ENCODE results near the gene ROBO1. TPM values are rescaled to one million over a fixed set of nuclear protein-coding genes. Genes with fewer than 3 reads are reported as not detected.

The ROBO1 gene
- total RNA-seq, 2 experiments from 2014 or later, result 0.36 to 0.69 TPM

GRCh38 chr3:79215286-79215685, 552.5 kb downstream of the ROBO1 start:
- TF ChIP-seq, protein P1, sequence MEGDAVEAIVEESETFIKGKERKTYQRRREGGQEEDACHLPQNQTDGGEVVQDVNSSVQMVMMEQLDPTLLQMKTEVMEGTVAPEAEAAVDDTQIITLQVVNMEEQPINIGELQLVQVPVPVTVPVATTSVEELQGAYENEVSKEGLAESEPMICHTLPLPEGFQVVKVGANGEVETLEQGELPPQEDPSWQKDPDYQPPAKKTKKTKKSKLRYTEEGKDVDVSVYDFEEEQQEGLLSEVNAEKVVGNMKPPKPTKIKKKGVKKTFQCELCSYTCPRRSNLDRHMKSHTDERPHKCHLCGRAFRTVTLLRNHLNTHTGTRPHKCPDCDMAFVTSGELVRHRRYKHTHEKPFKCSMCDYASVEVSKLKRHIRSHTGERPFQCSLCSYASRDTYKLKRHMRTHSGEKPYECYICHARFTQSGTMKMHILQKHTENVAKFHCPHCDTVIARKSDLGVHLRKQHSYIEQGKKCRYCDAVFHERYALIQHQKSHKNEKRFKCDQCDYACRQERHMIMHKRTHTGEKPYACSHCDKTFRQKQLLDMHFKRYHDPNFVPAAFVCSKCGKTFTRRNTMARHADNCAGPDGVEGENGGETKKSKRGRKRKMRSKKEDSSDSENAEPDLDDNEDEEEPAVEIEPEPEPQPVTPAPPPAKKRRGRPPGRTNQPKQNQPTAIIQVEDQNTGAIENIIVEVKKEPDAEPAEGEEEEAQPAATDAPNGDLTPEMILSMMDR (IDR thresholded peaks at IDR 0.05), result no peak
- H3K9me3 Mint-ChIP-seq, result peaks cover 5% of the 10 kb centered on the region
- H3K4me3 Mint-ChIP-seq, result no peak overlapping the region
- Histone ChIP-seq H3K27me3 (ENCODE audit: control insufficient read depth in 1 of 2, insufficient read depth in 2 of 2, low read length in 2 of 2) (no peaks in the 10 kb centered on the region), H3K4me1 (ENCODE audit: insufficient read depth, low read length) (no peaks in the 10 kb centered on the region), H3K9me3 (ENCODE audit: control insufficient read depth in 1 of 2, insufficient read depth in 1 of 2, low read length in 2 of 2) (peaks cover 0 to 7% of the 10 kb centered on the region in 2 experiments), H3K36me3 (ENCODE audit: insufficient read depth, low read length) (no peaks in the 10 kb centered on the region), H3K4me3 (ENCODE audit: low read length) (no peak overlapping the region), H3K27ac (ENCODE audit: low read depth in 1 of 2, low read length in 2 of 2) (no peak overlapping the region)
- intact Hi-C loops (cut with DNase I, micrococcal nuclease), result no loop called here
- ChIA-PET POLR2A (no interaction called here), CTCF (no interaction called here)
- no peak overlapping the region for H3K27ac Mint-ChIP-seq
- ATAC-seq (ENCODE audit: poor library complexity) (no peak), DNase-seq (no peak)
- no peaks in the 10 kb centered on the region for H3K36me3 Mint-ChIP-seq (ENCODE audit: low read depth)
- H3K4me1 Mint-ChIP-seq (ENCODE audit: low read depth), result no peaks in the 10 kb centered on the region
- no peaks in the 10 kb centered on the region for H3K27me3 Mint-ChIP-seq

DNA sequence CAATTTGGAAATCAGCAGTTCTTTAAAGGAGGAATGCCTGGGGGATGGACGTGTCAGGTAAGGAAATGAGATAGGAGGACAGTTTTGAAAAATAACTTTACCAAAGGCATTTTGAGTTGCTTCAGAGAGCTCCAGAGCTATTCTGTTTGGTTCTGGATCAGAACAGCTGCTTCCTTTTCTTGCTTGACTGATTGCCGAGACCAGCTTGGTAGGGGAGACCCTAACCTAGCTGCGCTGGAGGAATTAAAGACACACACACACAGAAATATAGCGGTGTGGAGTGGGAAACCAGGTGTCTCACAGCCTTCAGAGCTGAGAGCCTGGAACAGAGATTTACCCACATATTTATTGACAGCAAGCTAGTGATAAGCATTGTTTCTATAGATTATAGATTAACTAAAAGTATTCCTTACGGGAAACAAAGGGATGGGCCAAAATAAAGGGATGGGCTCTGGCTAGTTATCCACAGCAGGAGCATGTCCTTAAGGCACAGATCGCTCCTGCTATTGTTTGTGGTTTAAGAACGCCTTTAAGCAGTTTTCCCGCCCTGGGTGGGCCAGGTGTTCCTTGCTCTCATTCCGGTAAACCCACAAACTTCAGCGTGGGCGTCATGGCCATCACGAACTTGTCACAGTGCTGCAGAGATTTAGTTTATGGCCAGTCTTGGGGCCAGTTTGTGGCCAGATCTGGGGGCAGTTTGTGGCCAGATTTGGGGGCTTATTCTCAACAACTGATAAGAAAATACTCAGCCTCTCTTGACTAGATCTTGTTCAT, 556.0 kb downstream of the ROBO1 start:
- Mint-ChIP-seq H3K4me1 (ENCODE audit: low read depth) (no peaks in the 10 kb centered on the region), H3K9me3 (peaks cover 12% of the 10 kb centered on the region), H3K27ac (no peak overlapping the region), H3K27me3 (no peaks in the 10 kb centered on the region), H3K4me3 (no peak overlapping the region), H3K36me3 (ENCODE audit: low read depth) (no peaks in the 10 kb centered on the region)
- no peaks in the 10 kb centered on the region for H3K4me1 ChIP-seq (ENCODE audit: insufficient read depth, low read length)
- peaks cover 3 to 7% of the 10 kb centered on the region in 2 experiments for H3K9me3 ChIP-seq (ENCODE audit: control insufficient read depth in 1 of 2, insufficient read depth in 1 of 2, low read length in 2 of 2)
- no peak overlapping the region for H3K27ac ChIP-seq (ENCODE audit: low read depth in 1 of 2, low read length in 2 of 2)
- ATAC-seq (ENCODE audit: poor library complexity) (no peak), DNase-seq (no peak)
- no peaks in the 10 kb centered on the region for H3K27me3 ChIP-seq (ENCODE audit: control insufficient read depth in 1 of 2, insufficient read depth in 2 of 2, low read length in 2 of 2)
- CTCF ChIA-PET, result no interaction called here
- intact Hi-C loops (cut with DNase I, micrococcal nuclease), result no loop called here
- no peak overlapping the region for H3K4me3 ChIP-seq (ENCODE audit: low read length)
- TF ChIP-seq, protein P1 (IDR thresholded peaks at IDR 0.05), result no peak
- POLR2A ChIA-PET, result no interaction called here
- H3K36me3 ChIP-seq (ENCODE audit: insufficient read depth, low read length), result no peaks in the 10 kb centered on the region

GRCh38 chr3:79204351-79204750, 563.4 kb downstream of the ROBO1 start:
- Histone ChIP-seq H3K27me3 (ENCODE audit: control insufficient read depth in 1 of 2, insufficient read depth in 2 of 2, low read length in 2 of 2) (no peaks in the 10 kb centered on the region), H3K27ac (ENCODE audit: low read depth in 1 of 2, low read length in 2 of 2) (no peak overlapping the region), H3K36me3 (ENCODE audit: insufficient read depth, low read length) (no peaks in the 10 kb centered on the region), H3K9me3 (ENCODE audit: control insufficient read depth in 1 of 2, insufficient read depth in 1 of 2, low read length in 2 of 2) (peaks cover 4 to 7% of the 10 kb centered on the region in 2 experiments), H3K4me3 (ENCODE audit: low read length) (no peak overlapping the region), H3K4me1 (ENCODE audit: insufficient read depth, low read length) (no peaks in the 10 kb centered on the region)
- Mint-ChIP-seq H3K36me3 (ENCODE audit: low read depth) (no peaks in the 10 kb centered on the region), H3K9me3 (peaks cover 8% of the 10 kb centered on the region), H3K4me3 (no peak overlapping the region), H3K27me3 (no peaks in the 10 kb centered on the region), H3K4me1 (ENCODE audit: low read depth) (no peaks in the 10 kb centered on the region), H3K27ac (no peak overlapping the region)
- POLR2A ChIA-PET, result no interaction called here
- ATAC-seq (ENCODE audit: poor library complexity) (no peak), DNase-seq (no peak)
- CTCF ChIA-PET, result no interaction called here
- intact Hi-C loops (cut with DNase I, micrococcal nuclease), result no loop called here
- TF ChIP-seq, protein P1 (IDR thresholded peaks at IDR 0.05), result no peak

Data from CD4-positive, alpha-beta T cell (primary cell).